GM12874 (cell line): ENCODE data around the gene RCN1.

Source experiments
- CTCF ChIP-seq: IDR thresholded peaks from 2 replicates; pipeline ENCODE4 v1.5.1; 2011; ENCODE audit warnings: low read depth, mild to moderate bottlenecking, control low read depth, low read length, moderate library complexity; ENCODE audit not compliant: insufficient read depth

RCN1 gene

GRCh38 chr11:32116668-32117067 lies 25.8 kb downstream of the RCN1 start:
- TF ChIP-seq CTCF = no peak

GRCh38 chr11:32118025-32118974 lies 27.4 kb downstream of the RCN1 start:
- no peak for TF ChIP-seq CTCF

GRCh38 chr11:32121012-32121411 lies 30.1 kb downstream of the RCN1 start:
- TF ChIP-seq CTCF = no peak

GRCh38 chr11:32122200-32122599 lies 31.3 kb downstream of the RCN1 start:
- no peak for TF ChIP-seq CTCF

- no peak for TF ChIP-seq CTCF
Measured at GRCh38 chr11:32131321-32131720, 40.4 kb downstream of the RCN1 start.

- TF ChIP-seq CTCF = no peak
Measured at GRCh38 chr11:32136657-32137056, 45.8 kb downstream of the RCN1 start.

GRCh38 chr11:32137263-32137662 lies 46.4 kb downstream of the RCN1 start:
- no peak for TF ChIP-seq CTCF
